ENCODE measurements around the gene RTN4RL2.

- no peak for TF ChIP-seq SIN3A (IDR thresholded peaks at IDR 0.05; ENCODE audit: borderline replicate concordance, insufficient read depth, low read depth, low read length)
- TF ChIP-seq CTCF (IDR thresholded peaks at IDR 0.05): no peak
- no peak for TF ChIP-seq TCF7L2 (IDR thresholded peaks at IDR 0.05; ENCODE audit: low read depth, low read length)
- no peak for TF ChIP-seq POLR2AphosphoS5 (IDR thresholded peaks at IDR 0.05; ENCODE audit: low read depth, low read length)
- TF ChIP-seq REST (IDR thresholded peaks at IDR 0.05; ENCODE audit: insufficient read depth in 1 of 2, low read depth in 2 of 2, low read length in 1 of 2): no peak
Measured at GRCh38 chr11:57471496-57471895, 11.2 kb downstream of the RTN4RL2 start.
